ENCODE measurements around the gene GALNT18. TPM values are rescaled to one million over a fixed set of nuclear protein-coding genes. Genes with fewer than 3 reads are reported as not detected.

Gene GALNT18
- total and polyA plus RNA-seq, 8 donors, result 16.4 to 42.6 (median 23.0) TPM

GRCh38 chr11:11471201-11471600 lies 150.6 kb downstream of the GALNT18 start:
- intact Hi-C loops (cut with DNase I), result no loop called here
- DNase-seq (no peak), ATAC-seq (no peak)
- H3K27me3 ChIP-seq, result no peaks in the 10 kb centered on the region
- H3K4me3 ChIP-seq, result no peak overlapping the region
- no peaks in the 10 kb centered on the region for H3K36me3 ChIP-seq
- no peaks in the 10 kb centered on the region for H3K4me1 ChIP-seq
- H3K27ac ChIP-seq, result no peak overlapping the region
- TF ChIP-seq CTCF (IDR thresholded peaks at IDR 0.05), result no peak
- H3K9me3 ChIP-seq, result no peaks in the 10 kb centered on the region

GRCh38 chr11:11468954-11469353 lies 152.9 kb downstream of the GALNT18 start:
- H3K36me3 ChIP-seq, result no peaks in the 10 kb centered on the region
- no peak overlapping the region for H3K4me3 ChIP-seq
- no peaks in the 10 kb centered on the region for H3K4me1 ChIP-seq
- TF ChIP-seq CTCF (IDR thresholded peaks at IDR 0.05), result no peak
- ATAC-seq, result no peak
- no peaks in the 10 kb centered on the region for H3K27me3 ChIP-seq
- H3K27ac ChIP-seq, result no peak overlapping the region
- H3K9me3 ChIP-seq, result no peaks in the 10 kb centered on the region
- DNase-seq, result peak in 1 of 4 donors; percentile 9
- intact Hi-C loops (cut with DNase I), result no loop called here

GRCh38 chr11:11467312-11467711 lies 154.5 kb downstream of the GALNT18 start:
- DNase-seq, result no peak
- Histone ChIP-seq H3K4me3 (no peak overlapping the region), H3K36me3 (no peaks in the 10 kb centered on the region), H3K4me1 (no peaks in the 10 kb centered on the region), H3K9me3 (no peaks in the 10 kb centered on the region), H3K27ac (no peak overlapping the region), H3K27me3 (no peaks in the 10 kb centered on the region)
- intact Hi-C loops (cut with DNase I), result no loop called here
- ATAC-seq, result no peak
- TF ChIP-seq CTCF (IDR thresholded peaks at IDR 0.05), result no peak

- Histone ChIP-seq H3K27ac (no peak overlapping the region), H3K9me3 (no peaks in the 10 kb centered on the region), H3K4me1 (no peaks in the 10 kb centered on the region), H3K27me3 (no peaks in the 10 kb centered on the region), H3K4me3 (no peak overlapping the region), H3K36me3 (no peaks in the 10 kb centered on the region)
- intact Hi-C loops (cut with DNase I), result no loop called here
- ATAC-seq (no peak), DNase-seq (no peak)
- TF ChIP-seq CTCF (IDR thresholded peaks at IDR 0.05), result no peak
Measured at GRCh38 chr11:11464555-11464954, 157.2 kb downstream of the GALNT18 start.

- Histone ChIP-seq H3K4me3 (no peak overlapping the region), H3K4me1 (no peaks in the 10 kb centered on the region), H3K36me3 (no peaks in the 10 kb centered on the region), H3K27me3 (no peaks in the 10 kb centered on the region), H3K27ac (no peak overlapping the region), H3K9me3 (no peaks in the 10 kb centered on the region)
- no peak for TF ChIP-seq CTCF (IDR thresholded peaks at IDR 0.05)
- no peak for ATAC-seq
- peak in 1 of 4 donors; percentile 33 for DNase-seq
- intact Hi-C loops (cut with DNase I), result no loop called here
Measured at GRCh38 chr11:11463405-11463804, 158.4 kb downstream of the GALNT18 start.
